Hepatic stellate cell (primary cell): ENCODE measurements around the gene DPEP3.
"Not testable (repeated sequence)": the region's sequence is repeated elsewhere in the genome, so short reads cannot be mapped to it uniquely, and the experiment has no call there.

Experiments
- DNase-seq: peaks from one replicate; pipeline ENCODE4 v3.0.0; 2011; ENCODE audit warnings: low spot score

DPEP3 gene, protein sequence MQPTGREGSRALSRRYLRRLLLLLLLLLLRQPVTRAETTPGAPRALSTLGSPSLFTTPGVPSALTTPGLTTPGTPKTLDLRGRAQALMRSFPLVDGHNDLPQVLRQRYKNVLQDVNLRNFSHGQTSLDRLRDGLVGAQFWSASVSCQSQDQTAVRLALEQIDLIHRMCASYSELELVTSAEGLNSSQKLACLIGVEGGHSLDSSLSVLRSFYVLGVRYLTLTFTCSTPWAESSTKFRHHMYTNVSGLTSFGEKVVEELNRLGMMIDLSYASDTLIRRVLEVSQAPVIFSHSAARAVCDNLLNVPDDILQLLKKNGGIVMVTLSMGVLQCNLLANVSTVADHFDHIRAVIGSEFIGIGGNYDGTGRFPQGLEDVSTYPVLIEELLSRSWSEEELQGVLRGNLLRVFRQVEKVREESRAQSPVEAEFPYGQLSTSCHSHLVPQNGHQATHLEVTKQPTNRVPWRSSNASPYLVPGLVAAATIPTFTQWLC

DNA sequence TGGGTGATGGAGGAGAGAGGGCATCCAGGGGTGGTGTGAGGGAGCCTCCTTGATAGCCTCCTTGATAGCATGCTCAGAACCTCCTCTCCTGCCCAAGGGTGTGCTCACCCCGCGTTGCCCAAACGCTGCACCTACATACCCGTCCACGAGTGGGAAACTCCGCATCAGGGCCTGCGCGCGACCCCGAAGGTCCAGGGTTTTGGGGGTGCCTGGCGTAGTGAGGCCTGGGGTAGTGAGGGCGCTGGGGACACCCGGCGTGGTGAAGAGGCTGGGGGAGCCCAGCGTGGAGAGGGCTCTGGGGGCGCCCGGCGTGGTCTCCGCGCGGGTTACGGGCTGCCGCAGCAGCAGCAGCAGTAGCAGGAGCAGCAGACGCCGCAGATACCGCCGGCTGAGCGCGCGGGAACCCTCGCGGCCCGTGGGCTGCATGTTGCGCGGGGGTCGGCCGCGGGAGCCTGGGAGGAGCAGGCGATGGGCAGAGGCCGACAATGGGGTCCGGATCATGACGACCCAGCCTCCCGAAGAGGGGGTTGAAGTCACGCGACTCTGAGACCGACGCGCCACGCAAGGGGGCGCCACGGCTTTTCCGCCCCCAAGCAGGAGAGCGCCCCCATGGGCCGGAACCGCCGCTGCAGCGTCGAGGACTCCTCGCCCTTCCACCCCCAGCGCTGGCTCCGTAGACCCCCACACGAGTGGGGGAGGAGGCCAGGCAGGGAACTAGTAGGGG lies at the start of gene DPEP3:
Gene DPEP3 (minus strand): TSS at position 545 of the 724 bp plus-strand sequence. CDS start 119 bp downstream, at position 426.
- DNase-seq: no peak

DNA sequence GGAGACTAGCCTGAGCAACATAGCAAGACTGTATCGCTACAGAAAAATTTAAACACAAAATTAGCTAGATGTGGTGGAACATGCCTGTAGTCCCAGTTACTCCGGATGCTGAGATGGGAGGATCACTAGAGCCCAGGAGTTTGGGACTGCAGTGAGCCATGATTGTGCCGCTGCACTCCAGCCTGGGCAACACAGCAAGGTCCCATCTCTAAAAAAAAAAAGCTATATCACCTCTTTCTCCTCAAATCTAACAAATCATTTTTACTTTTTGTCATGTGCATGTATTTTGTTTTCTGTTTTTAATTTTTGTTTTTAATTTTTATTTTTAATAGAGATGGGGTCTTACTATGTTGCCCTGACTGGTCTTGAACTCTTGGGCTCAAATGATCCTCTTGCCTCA lies 48.7 kb upstream of the DPEP3 start:
- DNase-seq: no peak

DNA sequence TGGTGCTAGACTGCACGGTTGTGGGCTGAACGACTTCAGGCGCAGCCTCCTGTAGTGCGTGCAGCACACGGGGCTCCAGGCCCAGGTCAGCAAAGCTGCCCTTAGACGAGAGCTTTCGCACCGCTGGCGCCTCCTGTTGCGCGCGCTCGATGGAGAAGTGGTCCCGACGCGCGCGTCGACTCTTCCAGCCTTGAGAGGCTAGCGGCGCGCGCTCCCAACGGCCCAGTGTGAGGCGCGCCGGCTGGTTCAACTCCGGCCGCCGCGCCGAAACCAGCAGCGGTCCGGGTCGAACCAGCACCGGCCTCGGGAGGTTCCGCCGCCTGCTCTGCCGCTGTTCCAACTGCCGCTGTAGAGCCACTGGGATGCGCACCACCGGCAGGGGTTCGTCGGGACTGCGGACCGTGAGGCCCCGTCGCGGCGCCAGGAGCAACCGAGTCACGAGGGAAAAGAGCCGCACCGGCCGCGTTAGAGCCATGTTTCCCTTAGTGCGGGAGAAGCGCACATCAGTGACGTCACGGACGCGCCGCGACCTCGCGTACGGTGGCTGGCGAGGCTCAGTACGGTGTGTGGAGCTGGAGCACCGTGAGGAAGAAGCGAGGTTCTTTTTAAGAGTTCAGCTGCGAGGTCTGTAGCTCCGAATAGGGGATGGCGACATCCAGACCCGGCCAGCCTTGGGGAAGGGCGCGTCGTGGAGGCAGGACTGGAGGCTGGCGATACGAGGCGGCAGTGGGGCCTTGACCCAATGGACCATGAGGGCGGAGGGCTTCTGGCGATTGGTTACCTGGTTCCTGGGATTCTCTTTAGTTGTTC lies 42.6 kb upstream of the DPEP3 start, which contains the start of the genes DDX28 and DUS2:
Gene DDX28 (minus strand): TSS at position 505 of the 810 bp plus-strand sequence. CDS start 30 bp downstream, at position 475.
Gene DUS2 (plus strand): TSS at position 557 of the 810 bp plus-strand sequence. CDS start 14,740 bp downstream, outside the sequence.
- DNase-seq: peak; percentile 85

DNA sequence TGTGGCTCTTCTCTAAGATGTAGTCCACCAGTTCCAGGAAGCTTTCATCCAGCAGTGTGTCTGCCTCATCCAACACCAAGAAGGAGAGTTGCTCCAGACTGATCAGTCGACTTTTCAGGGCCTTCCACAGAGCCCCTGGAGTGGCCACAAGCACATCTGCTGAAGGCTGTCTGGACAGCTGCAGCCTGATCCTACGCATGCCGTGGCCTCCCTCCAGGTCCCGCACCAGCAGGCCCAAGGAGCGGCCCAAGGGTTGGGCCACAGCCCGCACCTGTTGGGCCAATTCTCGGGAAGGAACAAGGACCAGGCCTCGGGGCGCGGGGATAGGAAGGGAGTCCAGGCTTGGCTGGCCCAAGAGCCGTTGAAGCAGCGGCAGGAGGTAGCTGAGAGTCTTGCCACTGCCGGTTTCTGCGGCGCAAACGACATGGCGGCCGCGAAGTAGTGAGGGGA lies 42.0 kb upstream of the DPEP3 start:
- DNase-seq: no peak

DNA sequence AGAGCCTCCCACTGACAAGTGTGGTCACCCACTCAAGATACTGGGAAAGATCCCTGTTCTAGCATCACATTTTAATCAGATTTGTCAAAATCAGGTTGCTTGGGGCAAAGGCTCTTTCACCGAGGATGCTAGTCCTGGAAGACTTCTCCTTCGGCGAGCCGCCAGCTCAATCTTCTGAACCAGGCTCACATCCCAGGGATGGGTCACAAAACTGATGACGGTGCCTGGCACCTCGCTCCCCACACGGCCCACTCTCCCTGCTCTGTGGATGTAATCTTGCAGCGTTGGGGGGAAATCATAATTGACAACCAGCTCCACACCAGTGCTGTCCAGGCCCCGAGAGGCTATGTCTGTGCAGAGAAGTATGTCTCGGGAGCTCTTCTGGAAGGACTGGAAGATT lies 41.2 kb upstream of the DPEP3 start:
- no peak for DNase-seq

DNA sequence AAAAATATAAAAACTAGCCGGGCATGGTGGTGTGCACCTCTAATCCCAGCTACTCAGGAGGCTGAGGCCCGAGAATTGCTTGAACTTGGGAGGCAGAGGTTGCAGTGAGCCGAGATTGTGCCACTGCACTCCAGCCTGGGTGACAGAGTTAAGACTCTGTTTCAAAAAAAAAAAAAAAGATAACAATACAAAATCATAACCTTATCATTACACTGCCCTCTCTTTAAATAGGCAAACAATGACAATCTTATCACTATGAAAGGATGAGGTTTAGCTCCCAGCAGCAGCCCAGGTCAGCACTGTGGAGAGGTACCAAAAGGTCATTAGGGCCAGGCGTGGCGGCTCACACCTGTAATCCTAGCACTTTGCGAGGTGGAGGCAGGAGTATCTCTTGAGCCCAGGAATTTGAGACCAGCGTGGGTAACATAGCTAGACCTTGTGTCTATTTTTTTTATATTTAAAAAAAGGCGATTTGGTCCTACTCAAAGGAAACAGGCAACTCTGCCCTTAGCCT lies 38.9 kb upstream of the DPEP3 start:
- DNase-seq: no peak

DNA sequence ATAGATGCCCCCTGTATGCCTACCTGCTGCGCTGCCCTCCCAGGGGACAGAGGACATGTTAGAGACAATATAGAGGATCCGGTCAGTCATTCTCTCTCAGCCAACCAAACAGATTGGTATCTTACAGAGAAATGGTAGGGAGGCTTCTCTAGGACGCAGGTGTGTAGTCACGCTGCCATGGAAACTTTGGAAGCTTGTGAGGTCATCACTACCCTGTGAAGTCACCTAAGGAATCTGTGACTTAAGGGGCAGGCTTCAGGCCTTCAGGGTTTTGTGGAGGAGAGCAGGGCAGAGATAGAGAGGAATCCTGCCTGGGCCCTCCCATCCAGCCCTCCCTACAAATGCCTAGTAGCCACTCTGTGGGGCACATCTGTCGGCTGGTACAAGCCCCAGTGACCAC lies 35.4 kb upstream of the DPEP3 start, which contains the start of gene DPEP2NB:
Gene DPEP2NB (minus strand): TSS at position 231 of the 400 bp plus-strand sequence. CDS start 141 bp downstream, at position 90.
- no peak for DNase-seq

DNA sequence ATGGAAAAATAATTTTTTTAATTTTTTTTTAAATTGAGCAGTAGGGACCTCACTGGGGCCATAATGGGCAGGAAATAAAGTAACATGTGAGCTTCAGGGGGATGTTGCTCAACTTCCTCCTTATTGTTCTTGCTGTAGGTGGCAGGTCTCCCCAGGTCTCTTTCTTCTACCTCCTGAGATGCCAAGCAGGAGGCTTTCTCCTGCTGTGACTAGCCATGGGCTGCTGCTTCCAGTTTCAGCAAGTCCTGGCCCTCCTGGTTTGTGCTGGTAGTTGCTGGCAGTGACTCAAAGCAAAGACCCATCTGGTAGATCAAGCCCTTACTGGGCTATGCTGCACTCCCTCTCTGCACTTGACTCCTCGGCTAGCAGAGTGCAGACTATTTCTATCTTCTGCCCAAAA lies 33.1 kb upstream of the DPEP3 start:
- DNase-seq: no peak

DNA sequence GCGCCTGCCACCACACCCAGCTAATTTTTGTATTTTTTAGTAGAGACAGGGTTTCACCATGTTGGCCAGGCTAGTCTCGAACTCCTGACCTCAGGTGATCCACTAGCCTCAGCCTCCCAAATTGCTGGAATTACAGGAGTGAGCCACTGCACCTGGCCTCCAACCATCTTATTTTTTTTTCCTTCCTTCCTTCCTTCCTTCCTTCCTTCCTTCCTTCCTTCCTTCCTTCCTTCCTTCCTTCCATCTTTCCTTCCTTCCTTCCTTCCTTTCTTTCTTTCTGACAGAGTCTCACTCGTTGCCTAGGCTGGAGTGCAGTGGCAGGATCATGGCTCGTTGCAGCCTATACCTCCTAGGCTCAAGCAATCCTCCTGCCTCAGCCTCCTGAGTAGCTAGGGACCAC lies 29.6 kb upstream of the DPEP3 start:
- DNase-seq: not testable (repeated sequence)

DNA sequence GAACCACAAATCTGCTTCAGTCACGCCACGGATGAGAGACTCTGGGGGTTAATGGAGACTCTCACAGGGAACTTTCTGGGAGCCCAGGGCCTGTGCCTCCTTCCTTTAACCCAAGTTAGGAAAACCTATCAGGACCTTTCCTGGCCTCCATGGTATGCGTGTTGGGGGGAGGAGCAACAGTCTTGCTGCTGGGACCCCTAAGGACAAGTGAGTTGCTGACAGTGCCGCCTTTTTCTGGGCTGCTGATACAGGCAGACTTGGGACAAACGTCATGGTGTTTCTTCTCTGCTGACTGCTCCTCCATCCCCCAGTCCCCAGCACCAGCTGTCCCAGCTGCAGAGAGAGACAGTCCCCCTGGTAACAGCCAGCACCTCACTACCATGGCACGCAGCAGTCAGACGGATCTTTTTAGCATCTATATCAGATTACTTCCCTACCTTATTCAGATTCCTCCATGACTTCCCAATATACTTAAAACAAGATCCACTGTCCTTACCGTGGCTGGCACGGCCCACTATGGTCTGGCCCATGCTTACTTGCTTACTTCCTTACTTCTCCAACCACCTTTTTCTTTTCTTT lies 28.9 kb upstream of the DPEP3 start:
- no peak for DNase-seq

DNA sequence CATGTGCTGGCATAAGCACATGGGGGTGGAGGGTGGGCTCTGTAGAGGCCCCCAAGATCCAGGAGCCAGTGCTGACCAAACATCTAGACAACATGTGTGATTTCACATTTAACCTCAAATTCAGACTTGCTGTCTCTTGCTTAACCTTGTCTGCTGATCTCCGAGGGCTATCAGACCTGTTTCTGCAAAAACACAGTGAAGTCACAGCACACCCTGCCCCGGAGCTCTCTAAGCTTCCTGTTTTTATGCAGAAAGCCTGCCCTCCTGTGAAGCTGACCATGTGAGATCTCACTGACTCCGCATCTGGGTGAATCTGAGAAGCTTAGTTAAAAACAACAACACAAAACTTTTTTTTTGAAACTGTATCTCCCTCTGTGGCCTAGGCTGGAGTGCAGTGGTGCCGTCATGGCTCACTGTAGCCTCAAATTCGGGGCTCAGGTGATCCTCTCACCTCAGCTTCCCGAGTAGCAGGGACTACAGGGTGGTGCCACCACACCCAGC lies 25.5 kb upstream of the DPEP3 start:
- no peak for DNase-seq

DNA sequence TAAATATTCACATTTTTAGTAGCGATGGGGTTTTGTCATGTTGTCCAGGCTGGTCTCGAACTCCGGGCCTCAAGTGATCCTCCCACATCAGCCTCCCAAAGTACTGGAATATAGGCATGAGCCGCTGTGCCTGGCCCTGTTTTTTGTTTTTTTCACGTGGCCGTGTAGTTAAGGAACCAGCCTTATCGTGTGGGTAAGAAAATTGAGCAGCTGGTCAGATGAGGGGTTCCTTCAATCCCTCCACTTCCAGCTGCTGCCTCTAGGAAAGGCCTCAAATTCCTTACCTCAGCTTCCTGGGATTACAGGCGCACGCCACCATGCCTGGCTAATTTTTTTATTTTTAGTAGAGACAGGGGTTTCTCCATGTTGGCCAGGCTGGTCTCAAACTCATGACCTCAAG lies 24.9 kb upstream of the DPEP3 start:
- no peak for DNase-seq

DNA sequence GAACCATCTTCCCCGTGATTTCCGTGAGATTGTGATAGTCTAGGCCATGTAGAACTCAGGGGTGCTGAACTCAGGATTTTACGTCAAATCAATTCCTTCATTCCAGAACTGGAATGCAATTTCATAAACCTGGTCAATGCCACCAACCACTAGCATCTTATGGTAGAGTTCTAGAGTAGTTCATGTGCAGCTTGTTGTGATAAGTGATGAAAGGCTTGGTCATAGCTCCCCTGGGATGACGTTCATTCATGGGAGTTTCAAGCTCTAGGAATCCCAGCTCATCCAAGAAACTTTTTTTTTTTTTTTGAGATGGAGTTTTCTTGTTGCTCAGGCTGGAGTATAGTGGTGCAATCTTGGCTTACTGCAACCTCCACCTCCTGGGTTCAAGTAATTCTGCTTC lies 22.7 kb upstream of the DPEP3 start:
- DNase-seq: peak; percentile 77

DNA sequence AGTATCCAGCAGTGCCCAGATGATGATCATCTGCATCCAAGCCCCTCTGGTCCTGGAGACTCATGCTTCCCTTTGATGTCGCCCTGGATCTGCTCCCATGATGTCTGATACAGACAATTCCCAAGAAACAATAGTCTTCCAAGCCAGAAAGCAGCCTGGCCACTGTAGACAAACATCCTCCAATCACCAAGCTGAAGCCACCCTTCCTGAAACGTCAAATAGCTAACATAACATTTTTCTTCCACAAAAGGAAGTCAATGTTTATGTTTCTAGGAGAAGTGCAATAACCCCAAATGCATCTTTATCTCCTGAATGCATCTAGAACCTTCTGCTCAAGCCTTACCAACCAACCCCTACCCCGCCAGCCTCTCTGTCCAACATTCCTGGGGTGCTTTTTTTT lies 20.2 kb upstream of the DPEP3 start:
- DNase-seq: no peak

DNA sequence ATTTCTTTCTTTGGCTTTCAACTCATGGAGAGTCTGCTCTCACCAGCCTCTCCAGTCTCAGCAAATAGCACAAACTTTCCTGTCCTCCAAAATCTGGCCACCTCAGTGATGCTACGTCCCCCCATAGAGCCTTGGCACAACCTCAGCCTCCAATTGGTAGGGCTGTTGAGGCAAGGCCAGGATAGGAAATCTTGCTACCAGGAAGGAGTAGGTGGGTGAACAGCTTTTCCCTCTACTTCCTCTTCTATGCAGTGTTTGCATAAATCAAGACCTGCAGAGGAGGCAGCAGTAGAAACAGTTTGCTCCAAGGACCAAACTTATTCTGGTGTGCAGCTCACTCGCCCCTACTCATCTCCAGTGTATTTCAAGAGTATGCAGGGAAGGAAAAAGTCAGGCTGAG lies 19.7 kb upstream of the DPEP3 start:
- no peak for DNase-seq

DNA sequence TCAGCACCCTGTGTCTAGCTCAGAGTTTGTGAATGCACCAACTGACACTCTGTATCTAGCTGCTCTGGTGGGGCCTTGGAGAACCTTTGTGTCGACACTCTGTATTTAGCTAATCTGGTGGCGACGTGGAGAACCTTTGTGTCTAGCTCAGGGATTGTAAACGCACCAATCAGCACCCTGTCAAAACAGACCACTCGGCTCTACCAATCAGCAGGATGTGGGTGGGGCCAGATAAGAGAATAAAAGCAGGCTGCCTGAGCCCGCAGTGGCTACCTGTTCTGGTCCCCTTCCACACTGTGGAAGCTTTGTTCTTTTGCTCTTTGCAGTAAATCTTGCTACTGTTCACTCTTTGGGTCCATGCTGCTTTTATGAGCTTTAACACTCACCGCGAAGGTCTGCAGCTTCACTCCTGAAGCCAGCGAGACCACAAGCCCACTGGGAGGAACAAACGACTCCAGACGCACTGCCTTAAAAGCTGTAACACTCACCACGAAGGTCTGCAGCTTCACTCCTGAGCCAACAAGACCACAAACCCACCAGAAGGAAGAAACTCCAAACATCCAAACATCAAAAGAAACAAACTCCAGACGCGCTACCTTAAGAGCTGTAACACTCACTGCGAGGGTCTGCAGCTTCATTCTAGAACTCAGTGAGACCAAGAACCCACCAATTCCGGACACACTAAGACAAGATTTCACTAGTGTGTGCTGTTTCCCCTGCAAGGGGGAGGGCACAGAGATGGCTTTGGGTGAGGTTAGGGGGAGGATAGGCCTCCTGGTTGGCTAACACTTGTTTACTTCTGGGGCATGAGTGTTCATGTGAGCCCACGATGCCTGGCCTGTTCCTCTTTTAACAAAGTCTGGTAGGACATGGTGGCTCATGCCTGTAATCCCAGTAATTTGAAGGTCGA lies 18.7 kb upstream of the DPEP3 start, which contains the start of gene DPEP2:
Gene DPEP2 (minus strand): TSS at position 706 of the 910 bp plus-strand sequence. CDS start 6,272 bp downstream, outside the sequence.
- DNase-seq: not testable (repeated sequence)

DNA sequence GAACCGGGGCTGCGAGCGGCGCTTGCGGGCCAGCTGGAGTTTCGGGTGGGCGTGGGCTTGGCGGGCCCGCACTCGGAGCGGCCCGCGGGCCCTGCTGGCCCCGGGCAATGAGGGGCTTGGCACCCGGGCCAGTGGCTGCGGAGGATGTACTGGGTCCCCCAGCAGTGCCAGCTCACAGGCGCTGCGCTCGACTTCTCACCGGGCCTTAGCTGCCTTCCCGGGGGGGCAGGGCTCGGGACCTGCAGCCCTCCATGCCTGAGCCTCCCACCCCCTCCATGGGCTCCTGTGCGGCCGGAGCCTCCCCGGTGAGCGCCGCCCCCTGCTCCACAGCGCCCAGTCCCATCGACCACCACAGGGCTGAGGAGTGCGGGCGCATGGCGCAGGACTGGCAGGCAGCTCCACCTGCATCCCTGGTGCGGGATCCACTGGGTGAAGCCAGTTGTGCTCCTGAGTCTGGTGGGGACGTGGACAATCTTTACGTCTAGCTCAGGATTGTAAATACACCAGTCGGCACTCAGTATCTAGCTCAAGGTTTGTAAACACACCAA lies 18.0 kb upstream of the DPEP3 start:
- not testable (repeated sequence) for DNase-seq

DNA sequence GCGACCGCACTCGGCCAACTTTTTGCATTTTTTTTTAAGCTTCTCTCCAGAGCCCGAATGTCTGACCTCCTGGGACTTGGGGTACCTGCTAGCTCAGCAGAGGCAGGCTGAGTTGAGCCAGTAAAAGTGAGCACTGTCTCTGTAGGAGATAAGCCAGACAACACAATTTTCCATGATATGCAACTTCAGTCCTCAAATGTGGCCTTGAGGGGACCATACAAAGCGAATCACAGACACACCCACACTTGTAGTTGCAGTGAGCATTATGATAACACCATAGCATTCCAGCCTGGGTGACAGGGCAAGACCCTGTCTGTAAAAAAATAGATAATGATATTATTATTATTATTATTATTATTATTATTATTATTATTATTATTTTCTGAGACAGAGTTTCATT lies 16.4 kb upstream of the DPEP3 start:
- DNase-seq: no peak

DNA sequence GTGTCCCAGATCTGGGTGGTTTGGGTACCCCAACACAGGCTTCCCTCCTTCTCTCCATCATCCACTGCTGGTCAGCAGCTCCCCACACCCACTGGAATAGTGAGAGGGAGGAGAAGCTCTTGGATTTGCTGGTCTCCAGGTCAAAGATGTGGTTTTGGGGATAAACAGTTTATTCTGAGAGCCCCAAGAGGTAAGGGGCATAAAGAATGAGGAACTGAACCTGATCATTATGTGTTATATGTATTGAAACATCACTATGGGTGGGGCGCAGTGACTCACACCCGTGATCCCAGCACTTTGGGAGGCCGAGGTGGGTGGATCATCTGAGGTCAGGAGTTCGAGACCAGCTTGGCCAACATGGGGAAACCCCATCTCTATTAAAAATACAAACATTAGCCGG lies 15.1 kb upstream of the DPEP3 start:
- no peak for DNase-seq

DNA sequence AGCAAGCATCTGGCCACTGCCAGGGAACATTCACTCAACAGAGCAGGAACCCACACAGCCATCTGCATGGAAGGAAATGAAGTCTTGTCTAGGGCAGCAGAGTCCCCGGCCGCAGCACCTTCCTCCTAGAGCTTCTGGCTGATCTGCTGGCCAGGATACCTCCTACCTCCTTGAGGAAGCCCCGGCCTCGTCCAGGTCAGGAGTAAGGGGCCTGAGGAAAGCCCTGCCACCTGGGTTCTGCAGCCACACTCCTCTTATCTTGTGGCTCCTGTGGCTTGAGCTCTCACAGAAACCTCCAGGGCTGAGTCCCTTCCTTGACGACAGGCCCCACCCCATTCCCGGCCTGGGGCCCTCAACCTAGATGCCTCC lies 13.7 kb upstream of the DPEP3 start:
- not testable (repeated sequence) for DNase-seq
